Left ventricle myocardium inferior (tissue), 1 donor: ENCODE data around the gene PRR35. TPM values are rescaled to one million over a fixed set of nuclear protein-coding genes. Genes with fewer than 3 reads are reported as not detected.

Experiments
- DNase-seq: peaks from one replicate; pipeline ENCODE4 v3.0.0-alpha.2; 2020
- H3K27ac ChIP-seq: fragments of 200-600 bp; replicated peaks from 2 replicates; pipeline ENCODE4 v1.8.0; 2021
- H3K27me3 ChIP-seq: fragments of 200-600 bp; 2 replicates; pipeline ENCODE4 v1.8.0; 2021; ENCODE audit warnings: low read depth
- H3K36me3 ChIP-seq: fragments of 200-600 bp; 2 replicates; pipeline ENCODE4 v1.8.0; 2021
- H3K4me1 ChIP-seq: fragments of 200-600 bp; 2 replicates; pipeline ENCODE4 v1.8.0; 2021
- H3K4me3 ChIP-seq: fragments of 200-600 bp; 2 replicates; pipeline ENCODE4 v1.8.0; 2021; ENCODE audit warnings: mild to moderate bottlenecking, moderate library complexity
- H3K9me3 ChIP-seq: fragments of 200-600 bp; replicated peaks from 2 replicates; pipeline ENCODE4 v1.8.0; 2021
- CTCF ChIP-seq: fragments of 200-600 bp; IDR thresholded peaks from 2 replicates; pipeline ENCODE4 v1.8.0; 2021; ENCODE audit warnings: antibody characterized with exemption, mild to moderate bottlenecking, borderline replicate concordance
- intact Hi-C: fragments of 100-400 bp; cut with micrococcal nuclease; formaldehyde crosslinking; loops from one replicate; pipeline ENCODE4 v1.11.0; 2022
- total RNA-seq: library from RNA; stranded (reverse); fragmentation: NEBNext Ultra II Directional; extraction: Animal tissue kit (Norgen Biotek cat#: 25700); gene quantifications from one replicate; pipeline ENCODE4 v1.2.1, GENCODE V29; 2021
- donor health status: DM: no; HTN: yes; CAD: no; lungs with severe emphysema.

The PRR35 gene
- total RNA-seq, 1 donor from 2014 or later, result not detected

GRCh38 chr16:577796-578195, 17.6 kb downstream of the PRR35 start:
- intact Hi-C loops, result no loop called here
- peaks cover 21% of the 10 kb centered on the region for H3K36me3 ChIP-seq
- no peak for DNase-seq

DNA sequence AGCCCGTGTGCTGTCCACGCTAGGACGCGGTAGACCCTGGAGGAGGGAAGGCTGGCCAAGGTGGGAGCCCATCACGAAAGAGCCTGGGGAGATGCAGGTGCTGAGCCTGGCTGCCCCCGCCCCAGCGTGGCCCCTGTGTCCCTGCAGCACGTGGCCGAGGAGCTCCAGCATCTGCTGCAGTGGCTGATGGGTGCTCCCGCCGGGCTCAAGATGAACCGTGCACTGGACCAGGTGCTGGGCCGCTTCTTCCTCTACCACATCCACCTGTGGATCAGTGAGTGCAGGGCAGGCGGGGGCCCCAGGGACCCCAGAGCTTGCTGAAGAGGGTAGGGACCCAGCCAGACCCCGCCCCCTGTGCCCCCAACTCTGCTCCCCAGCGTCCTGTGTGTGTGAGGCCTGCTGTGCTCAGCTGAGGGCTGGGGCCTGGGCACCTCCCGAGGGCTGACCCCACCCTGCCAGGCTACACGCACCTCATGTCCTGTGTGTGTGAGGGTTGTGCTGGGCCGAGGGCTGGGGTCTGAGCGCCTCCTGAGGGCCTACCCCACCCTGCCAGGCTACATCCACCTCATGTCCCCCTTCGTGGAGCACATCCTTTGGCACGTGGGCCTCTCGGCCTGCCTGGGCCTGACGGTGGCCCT, 18.2 kb downstream of the PRR35 start:
- Histone ChIP-seq H3K4me3 (no peak overlapping the region), H3K27me3 (no peaks in the 10 kb centered on the region), H3K4me1 (peaks cover 7% of the 10 kb centered on the region), H3K36me3 (peaks cover 21% of the 10 kb centered on the region), H3K9me3 (no peaks in the 10 kb centered on the region), H3K27ac (no peak overlapping the region)
- DNase-seq, result no peak
- TF ChIP-seq CTCF, result no peak
- intact Hi-C loops, result no loop called here

More at GRCh38 chr16:577796-578195, 17.6 kb downstream of the PRR35 start:
- no peak for TF ChIP-seq CTCF
- H3K4me3 ChIP-seq, result no peak overlapping the region
- peaks cover 7% of the 10 kb centered on the region for H3K4me1 ChIP-seq
- no peaks in the 10 kb centered on the region for H3K9me3 ChIP-seq
- H3K27ac ChIP-seq, result no peak overlapping the region
- H3K27me3 ChIP-seq, result no peaks in the 10 kb centered on the region

- intact Hi-C loops, result no loop called here
- peak; percentile 88 for TF ChIP-seq CTCF
- peak; percentile 74 for DNase-seq
- peaks cover 20% of the 10 kb centered on the region for H3K36me3 ChIP-seq
- H3K9me3 ChIP-seq, result no peaks in the 10 kb centered on the region
- no peak overlapping the region for H3K27ac ChIP-seq
- H3K27me3 ChIP-seq, result no peaks in the 10 kb centered on the region
- peak overlapping the region; percentile 51 for H3K4me3 ChIP-seq
- peaks cover 10% of the 10 kb centered on the region for H3K4me1 ChIP-seq
These were observed 18.7 kb downstream of the PRR35 start for GRCh38 chr16:578870-579405.

- Histone ChIP-seq H3K4me1 (peaks cover 11% of the 10 kb centered on the region), H3K27ac (no peak overlapping the region), H3K27me3 (no peaks in the 10 kb centered on the region), H3K4me3 (no peak overlapping the region), H3K9me3 (no peaks in the 10 kb centered on the region), H3K36me3 (peaks cover 6% of the 10 kb centered on the region)
- intact Hi-C loops, result no loop called here
- no peak for TF ChIP-seq CTCF
- no peak for DNase-seq
These were observed 20.1 kb downstream of the PRR35 start for GRCh38 chr16:580141-580945.

- Histone ChIP-seq H3K4me3 (no peak overlapping the region), H3K9me3 (no peaks in the 10 kb centered on the region), H3K27me3 (no peaks in the 10 kb centered on the region), H3K4me1 (peaks cover 18% of the 10 kb centered on the region), H3K27ac (no peak overlapping the region), H3K36me3 (no peaks in the 10 kb centered on the region)
- DNase-seq, result no peak
- TF ChIP-seq CTCF, result no peak
- intact Hi-C loops, result no loop called here
These were observed 20.8 kb downstream of the PRR35 start for GRCh38 chr16:580946-581498.
